HG03095 (cell line): ENCODE results near the gene LIPK.
A peak's percentile ranks its signal among the peaks of the same experiment; 100 is the strongest.
"Not testable (repeated sequence)": the region's sequence is repeated elsewhere in the genome, so short reads cannot be mapped to it uniquely, and the experiment has no call there.

Source experiments
- ATAC-seq: cut with Tn5 transposase; IDR thresholded peaks from one replicate; pipeline ENCODE4 v1.9.1; 2021; ENCODE audit warnings: moderate library complexity; ENCODE audit not compliant: unreplicated experiment

Gene LIPK

DNA sequence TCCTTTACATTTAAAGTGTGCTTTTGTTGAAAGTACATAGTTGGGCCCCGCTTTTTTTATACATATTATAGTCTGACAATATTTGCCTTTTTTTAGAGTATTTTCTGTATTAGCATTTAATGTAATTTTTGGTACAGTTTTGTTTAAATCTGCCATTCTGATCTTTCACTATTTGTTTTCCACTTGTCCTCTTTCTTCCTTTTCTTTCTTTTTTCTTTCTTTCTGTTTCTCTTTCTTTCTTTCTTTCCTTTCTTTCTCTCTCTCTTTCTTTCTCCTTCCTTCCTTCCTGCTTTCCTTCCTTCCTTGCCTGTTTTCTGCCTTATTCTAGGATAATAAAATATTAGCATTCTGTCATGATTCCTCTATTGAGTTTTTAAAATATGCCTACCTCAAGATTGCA, 9.5 kb downstream of the LIPK start:
- ATAC-seq, result no peak

DNA sequence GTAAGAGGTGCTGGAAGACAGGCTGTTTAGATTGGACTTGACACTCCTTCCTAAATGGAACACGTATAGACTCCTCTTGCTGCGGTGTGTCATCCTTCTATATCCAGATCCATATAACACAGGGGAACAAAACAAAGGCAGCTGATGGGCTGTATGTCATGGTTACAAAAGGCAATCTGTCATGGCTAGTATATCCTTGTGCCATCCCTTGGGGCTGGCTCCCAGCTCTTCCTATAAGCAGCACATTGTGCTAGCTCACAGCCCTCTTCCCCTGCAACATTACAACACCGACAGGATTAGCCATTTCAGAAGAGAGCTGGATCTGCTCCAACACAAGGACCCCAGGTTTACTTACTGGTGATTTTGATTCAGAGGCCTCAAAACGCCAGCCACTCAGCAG, 15.3 kb downstream of the LIPK start:
- ATAC-seq, result no peak

DNA sequence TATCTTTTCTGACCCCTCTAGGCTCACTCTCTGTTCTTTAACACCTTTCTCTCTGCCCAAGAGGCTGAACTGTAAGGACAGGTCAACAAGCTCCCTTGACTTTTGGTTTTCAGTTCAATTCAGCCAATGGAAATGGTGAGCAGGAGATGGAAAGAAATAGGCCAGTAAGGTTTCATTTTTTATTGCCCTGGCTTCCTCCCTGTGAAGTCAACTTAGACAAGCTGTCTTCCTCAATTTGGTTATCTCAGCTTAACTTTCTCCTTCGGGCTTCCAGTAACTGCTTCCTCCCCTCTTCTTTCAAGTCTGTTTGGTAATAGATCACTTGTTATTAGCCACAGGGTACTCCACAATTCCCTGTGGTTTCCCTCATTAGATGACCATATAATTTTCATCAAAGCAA, 19.7 kb downstream of the LIPK start:
- ATAC-seq, result no peak

DNA sequence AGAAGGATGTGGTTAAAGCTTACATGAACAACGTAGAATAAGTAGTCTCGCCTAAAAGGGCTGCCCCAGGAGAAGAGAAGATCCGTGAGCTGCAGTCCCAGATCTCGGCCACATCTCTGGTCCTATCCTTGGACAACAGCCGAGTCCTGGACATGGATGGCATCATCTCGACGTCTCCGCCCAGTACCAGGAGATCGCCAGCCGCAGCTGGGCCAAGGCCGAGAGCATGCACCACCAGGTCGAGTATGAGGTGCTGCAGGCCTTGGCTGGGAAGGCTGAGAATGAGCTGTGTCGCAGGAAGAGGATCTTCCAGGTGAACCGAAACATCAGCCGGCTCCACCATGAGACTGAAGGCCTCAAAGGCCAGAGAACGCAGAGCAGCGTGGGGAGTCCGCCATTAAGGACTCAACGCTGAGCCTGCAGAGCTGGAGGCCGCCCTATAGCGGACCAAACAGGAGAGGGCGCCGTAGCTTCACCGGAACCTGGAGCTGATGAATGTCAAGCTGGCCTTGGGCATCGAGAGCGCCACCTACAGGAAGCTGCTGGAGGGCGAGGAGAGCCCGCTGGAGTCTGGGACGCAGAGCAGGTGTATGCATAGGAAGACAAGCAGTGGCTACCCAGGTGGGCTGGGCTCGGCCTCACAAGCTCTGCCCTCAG, 22.2 kb downstream of the LIPK start:
- no peak for ATAC-seq

DNA sequence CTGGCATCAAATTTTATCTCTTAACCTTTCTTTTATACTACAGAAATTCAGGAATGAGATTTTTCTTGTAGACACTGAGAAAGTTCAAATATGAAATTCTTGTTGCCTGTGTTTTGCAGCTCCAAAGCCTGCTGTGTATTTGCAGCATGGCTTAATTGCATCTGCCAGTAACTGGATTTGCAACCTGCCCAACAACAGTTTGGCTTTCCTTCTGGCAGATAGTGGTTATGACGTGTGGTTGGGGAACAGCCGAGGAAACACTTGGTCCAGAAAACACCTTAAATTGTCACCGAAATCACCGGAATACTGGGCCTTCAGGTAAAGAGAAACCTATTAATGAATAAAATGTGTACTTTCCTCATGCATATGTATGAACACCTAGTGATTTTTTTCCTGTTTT, 24.8 kb downstream of the LIPK start:
- ATAC-seq, result no peak

DNA sequence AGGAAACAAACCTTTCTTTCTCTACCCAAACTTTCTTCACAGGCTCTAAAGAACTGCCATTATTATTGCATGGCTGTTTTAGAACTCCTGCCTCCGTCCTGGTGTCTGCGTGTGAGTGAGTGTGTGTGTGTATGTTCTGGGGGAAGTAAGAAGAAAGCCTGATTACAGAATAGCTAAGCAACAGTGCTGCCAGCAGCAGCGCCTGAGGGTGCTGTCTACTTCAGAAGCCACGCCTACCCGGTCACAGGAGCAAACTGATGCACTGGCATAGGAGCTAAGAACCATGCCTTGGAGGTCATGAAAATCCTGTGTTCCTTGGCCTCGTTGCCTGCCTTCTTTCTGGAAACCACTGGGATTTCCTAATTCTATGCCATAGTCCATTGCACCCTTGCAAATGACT, 25.2 kb downstream of the LIPK start:
- no peak for ATAC-seq

DNA sequence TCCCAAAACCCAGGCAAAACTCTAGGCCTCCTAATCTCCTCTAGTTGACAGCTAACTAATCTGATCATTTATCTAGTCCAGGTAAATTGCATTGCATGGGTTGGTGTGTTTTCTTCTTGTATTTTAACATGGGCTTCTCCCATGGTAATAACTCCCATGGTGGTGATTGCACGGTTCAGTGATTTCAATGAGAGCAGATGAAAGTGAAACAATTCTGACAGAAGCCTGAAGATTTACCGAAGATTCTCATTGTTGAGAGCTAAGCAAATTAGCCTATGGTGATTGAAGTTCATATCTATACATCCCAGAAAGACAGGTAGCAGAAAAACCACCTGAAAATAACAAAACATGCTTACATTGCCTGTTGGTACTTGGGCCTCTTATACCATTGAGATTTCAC, 27.2 kb downstream of the LIPK start:
- no peak for ATAC-seq

DNA sequence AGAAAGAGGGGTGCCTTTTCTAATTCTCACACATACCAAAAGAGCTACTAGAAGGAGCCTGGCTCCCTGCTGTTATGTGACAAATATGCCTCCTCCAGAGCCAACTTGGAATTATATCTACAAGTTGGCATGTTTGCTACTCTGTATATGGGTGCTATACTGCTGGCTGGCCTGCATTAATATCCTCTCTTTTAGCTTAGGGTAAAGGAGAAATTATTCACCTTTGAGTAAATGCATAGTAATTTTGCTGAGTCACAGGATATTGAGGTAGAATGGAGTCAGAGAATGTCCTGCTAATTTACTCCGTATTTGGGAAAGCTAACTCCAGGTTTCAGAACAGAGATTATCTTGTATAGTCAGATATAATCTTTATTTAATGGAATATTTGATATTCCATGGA, 29.6 kb downstream of the LIPK start:
- no peak for ATAC-seq

DNA sequence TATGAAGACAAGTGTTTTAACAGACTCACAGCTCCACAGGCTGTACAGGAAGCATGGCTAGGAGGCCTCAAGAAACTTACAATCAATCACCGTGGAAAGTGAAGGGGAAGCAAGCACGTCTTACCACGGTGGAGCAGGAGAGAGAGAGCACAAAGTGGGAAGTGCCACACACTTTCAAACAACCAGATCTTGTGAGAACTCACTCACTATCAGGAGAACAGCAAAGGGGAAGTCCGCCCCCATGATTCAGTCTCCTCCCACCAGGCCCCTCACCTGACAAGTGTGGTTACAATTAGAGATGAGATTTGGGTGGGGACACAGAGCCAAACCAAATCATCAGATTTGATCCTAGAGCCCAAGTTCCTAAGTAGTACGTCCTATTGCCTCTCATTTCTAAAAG, 35.9 kb downstream of the LIPK start:
- ATAC-seq, result not testable (repeated sequence)

DNA sequence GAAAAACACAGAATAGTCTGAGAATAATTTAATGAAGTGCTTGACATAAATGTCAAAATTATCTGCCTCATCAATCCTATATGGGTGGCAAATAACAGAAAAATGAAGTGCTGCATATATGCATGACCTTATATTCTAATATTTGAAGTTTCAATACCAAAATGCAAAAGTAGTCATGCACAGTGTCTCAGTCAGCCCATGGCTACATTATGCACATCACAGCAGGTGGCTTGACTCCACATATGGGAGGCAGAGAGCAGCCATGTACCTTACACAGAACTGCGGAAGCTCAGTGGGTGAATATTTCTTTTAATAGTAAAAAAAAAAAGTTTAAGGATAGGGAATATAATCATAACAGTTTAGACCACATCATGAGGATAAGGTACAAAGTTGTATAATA, 36.4 kb downstream of the LIPK start:
- ATAC-seq, result no peak

DNA sequence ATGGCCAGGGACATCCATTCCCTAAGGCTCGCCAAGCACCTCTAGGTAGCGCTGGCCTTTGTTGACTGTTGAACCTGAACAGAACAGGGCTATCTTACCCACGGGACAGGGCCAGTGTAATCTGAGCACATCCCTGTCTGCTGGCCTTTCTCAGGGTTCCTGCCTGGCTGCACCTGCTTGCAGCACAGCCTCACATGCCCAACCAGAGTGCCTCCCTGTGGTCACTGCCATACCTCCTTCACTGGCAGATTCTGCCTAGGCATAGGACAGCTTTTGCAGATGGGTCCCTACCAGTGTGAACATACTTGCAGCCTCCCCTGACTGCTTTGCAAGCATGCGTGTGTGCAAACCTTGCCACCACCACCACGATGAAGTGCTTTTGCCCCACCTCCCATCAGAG, 38.0 kb downstream of the LIPK start:
- ATAC-seq, result no peak

DNA sequence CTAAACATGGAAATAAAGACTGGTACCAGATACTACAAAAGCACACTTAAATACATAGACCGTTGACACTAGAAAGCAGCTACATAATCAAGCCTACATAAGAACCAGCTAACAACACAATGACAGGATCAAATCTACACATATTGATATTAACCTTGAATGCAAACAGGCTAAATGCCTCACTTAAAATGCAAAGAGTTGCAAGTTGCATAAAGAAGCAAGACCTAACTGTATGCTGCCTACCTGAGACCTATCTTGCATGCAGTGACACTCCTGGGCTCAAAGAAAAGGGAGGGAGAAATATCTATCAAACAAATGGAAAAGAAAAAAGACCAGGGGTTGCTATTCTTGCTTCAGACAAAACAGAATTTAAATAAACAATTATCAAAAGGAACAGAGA, 39.6 kb downstream of the LIPK start:
- ATAC-seq, result no peak

DNA sequence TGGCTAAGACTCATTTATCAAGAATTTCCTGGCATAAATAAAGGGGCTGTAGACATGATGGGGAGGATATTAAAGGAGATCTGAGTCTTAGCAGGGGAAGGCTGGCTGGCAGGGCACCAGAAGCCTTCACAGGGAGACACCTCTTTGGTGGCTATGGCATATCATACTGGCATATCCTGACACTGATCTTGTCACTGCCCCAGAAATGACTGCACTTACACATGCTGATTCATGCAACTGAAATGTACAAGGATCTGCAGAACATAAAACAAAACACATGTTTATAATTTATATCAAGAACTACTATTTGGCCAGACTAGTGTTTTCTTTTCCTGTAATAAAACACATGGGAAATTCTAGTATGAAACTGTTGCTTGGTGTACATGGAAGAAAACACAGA, 48.2 kb downstream of the LIPK start:
- no peak for ATAC-seq

DNA sequence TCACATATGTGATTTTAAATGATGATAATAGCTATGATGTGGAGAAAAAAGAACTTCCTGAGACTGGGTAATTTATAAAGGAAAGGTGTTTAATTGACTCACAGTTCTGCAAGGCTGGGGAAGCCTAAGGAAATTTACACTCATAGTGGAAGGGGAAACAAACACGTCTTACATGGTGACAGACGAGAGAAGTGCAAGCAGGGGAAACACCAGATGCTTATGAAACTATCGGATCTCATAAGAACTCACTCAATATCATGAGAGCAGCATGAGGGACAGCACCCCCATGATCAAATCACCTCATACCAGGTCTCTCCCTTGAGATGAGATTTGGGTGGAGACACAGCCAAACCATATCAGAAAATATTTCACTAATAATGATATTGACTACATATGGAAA, 49.7 kb downstream of the LIPK start:
- ATAC-seq, result peak; percentile 83

DNA sequence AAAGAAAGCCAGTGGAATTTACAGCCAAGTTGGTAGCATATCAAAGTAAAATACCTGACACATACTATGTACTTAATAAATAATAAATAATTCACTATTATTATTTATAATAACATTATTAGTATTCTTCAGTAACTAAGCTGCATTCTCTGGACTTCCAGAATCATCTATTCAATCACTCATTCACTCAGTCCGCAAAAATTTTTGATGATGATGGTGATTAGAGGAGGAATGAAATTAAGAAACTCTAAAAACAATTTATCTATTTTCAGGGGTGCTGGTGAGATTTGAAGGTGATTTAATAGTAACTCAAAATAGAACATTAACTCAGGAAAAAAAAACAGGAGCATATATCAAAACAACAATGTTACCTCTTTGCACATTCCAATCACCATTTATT, 50.6 kb downstream of the LIPK start:
- no peak for ATAC-seq

DNA sequence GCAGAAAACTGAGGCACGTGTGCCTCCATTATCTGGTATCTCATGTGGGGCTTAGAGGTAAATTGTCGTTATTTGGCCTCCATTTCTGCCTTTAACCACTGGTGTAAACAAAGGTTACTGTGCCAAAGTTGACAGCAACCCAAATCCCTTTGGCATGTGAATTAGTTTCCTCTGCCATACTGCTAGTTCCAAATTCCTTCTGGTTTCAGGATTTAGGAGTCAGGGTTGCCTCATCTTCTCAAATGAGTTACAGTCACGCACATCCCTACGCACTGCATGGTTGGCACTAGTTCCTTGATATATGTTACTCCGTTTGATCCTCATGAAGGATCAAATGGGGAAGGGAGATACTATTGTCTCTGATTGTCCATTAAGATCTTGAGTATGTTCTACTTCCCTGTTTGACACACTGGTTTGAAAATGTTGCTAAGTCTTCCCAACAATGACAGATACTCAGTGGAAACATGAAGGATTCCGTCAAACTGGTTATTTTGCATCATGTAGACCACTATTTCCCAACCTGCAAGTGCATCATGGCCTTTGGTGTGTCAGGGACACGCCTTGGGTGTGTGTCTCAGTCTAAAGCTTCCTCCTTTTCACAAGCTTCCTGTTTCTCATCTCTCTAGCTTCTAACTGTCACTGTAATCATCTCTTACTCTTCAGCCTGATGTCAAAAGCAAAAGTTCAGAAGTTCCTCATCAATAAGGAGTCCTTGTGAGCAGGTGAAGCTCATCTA, 53.5 kb downstream of the LIPK start, which contains the start of gene LIPN:
LIPN (plus strand) TSS at position 655 of the 736 bp plus-strand sequence. CDS start 1,386 bp downstream, outside the sequence.
- ATAC-seq, result no peak

DNA sequence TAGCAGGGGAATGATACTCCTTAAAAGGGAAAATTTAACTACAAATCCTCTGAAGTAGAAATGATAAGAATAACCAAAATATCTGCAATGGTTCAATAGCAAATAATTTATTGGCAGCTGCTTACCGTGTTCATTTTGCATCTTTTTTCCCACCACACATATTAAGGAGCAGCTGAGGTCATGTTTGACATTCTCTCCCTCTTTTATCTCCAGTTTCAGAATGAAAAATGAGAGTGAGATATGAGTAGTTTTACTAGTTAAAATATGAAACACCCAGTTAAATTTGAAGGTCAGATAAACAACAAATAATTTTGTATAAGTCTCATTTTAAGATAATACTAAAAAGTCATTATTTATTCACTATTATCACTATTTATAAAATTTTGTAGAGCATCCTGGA, 56.9 kb downstream of the LIPK start:
- ATAC-seq, result no peak

DNA sequence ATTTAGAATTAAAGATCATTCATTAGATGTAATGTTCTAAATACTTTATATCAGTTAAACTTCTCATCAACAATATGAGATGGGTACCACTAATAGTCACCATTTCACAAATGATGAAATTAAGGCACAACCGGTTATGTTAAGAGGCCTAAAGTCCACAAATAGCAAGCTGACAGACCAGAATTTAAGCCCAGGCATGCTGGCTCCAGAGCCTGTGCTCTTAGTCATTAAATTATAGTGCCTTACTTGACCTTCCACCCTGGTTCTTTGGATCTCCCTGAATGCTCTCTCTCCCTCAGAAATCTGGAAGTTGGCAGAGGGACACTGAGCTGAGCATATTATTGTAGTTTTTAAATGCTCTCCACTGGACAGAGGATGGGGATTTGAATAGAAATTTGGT, 57.4 kb downstream of the LIPK start:
- no peak for ATAC-seq

DNA sequence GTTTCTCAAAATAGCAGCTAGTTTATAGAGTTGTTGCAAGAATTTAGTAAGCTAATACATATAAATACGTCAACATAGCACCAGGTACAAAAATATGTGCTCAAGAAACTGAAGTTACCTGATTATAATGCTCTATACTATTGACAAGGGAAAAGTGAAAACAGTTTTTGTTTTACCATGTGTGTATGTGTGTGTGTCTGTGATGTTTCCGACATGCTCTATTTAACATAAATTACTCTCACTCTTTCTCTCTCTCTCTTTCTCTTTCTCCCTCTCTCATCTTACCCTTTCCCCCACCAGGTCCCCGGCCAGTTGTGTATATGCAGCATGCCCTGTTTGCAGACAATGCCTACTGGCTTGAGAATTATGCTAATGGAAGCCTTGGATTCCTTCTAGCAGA, 58.1 kb downstream of the LIPK start:
- ATAC-seq, result no peak

DNA sequence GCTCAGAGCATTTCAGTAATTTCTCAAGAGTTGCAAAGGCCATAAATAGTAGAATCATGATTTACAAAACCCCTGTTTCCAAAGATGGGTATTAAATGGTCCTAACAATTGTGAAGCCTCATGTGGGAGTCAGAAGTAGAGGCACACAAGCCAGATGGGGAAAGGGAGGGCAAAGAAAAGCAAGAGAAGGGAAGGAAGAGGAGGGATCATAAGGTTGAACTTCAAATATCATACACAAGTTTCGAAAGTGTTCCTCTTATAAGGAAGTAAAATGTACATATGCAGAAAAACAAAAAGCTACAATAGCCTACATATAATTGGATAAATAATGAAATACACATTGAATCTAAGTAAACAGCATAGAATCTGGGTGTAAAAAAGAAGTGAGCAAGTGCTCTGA, 59.8 kb downstream of the LIPK start:
- ATAC-seq, result no peak

DNA sequence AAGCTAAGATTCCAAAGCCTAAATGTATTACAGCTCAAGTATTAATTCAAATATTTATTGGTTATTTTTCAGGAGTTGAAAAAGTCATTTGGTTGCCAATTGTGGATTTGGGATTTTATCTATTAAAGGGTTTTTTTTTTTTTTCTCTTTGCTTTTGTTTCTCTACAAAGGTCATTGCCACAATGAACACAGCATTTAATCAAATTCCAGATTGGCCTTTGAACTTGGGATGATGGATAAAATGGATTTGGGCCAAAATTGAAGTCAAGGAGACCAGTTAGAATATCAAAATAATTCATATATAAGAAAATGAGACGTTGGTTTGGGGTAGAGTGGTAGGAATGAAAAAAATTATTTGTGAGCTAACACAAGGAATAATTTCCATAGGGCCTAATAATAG, 63.3 kb downstream of the LIPK start:
- no peak for ATAC-seq

DNA sequence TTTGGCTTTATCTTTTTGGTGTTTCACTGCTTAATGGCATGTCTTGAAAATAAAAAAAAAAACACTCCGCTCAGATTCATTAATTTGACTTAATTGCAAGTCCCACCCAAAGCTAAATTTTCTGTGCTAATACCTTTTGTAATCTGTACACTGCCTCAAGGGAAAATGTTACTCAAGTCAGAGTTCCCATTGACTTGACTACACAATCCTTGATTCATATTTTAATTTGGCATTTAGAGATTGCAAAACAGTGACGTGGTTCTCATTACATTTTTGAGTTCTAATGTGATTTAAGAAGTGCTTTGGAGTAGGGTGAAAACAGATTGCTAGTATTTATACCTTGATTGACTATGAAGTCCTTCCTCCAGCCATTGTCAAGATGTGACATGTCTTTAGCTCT, 75.2 kb downstream of the LIPK start:
- ATAC-seq, result no peak

DNA sequence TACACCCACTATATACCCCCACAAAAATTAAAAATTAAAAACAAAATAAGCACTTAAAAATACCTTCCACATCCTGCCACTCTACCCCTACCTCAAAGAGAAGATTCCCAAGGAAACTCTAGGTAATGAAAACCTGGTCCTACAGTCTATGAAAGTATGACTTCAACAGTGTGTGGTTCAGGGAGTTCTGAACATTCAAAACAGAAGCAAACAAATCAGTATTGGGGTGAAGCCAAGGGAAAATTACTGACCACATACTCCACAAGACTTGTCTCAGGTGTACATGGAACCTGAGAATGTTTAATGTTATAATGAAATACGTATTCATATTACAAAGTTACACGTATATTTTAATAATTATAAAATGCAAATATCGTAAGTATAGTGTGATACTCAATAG, 76.2 kb downstream of the LIPK start:
- no peak for ATAC-seq
